ENCODE data around the gene S100PBP. TPM values are rescaled to one million over a fixed set of nuclear protein-coding genes. Genes with fewer than 3 reads are reported as not detected.
A peak's percentile ranks its signal among the peaks of the same experiment; 100 is the strongest.

Gene S100PBP
- total and polyA plus RNA-seq, 2 of the 4 experiments (the other 2 are of a cell fraction) = 13.9 to 20.3 TPM

- H2BK15ac ChIP-seq (ENCODE audit: low read depth, low read length) = no peak overlapping the region
- H3K4me3 ChIP-seq (ENCODE audit: insufficient read depth, low read depth, low read length) = no peak overlapping the region
- no peak overlapping the region for H4K5ac ChIP-seq (ENCODE audit: low read depth, low read length)
- no peak overlapping the region for H3K23ac ChIP-seq (ENCODE audit: low read depth, low read length)
- POLR2A ChIA-PET (ENCODE audit: unreplicated experiment) = no interaction called here
- H3K27ac ChIP-seq (ENCODE audit: insufficient read depth, low read length) = no peak overlapping the region
- no peaks in the 10 kb centered on the region for H4K20me1 ChIP-seq (ENCODE audit: insufficient read depth, low read length)
- dilution Hi-C loops (cut with HindIII; ENCODE audit: low sequenced_read_pairs, unreplicated experiment) = no loop called here
- H3K9me1 ChIP-seq (ENCODE audit: insufficient read depth, low read length) = peaks cover 6% of the 10 kb centered on the region; the same call in 1 of the 2 replicates
- no peak overlapping the region for H3K14ac ChIP-seq (replicated peaks; ENCODE audit: low read depth, low read length)
- peak overlapping the region; percentile 32 for H2AFZ ChIP-seq (replicated peaks; ENCODE audit: low read length, poor library complexity)
- H3K4me1 ChIP-seq (ENCODE audit: control insufficient read depth, insufficient read depth, low read length) = peaks cover 2% of the 10 kb centered on the region; the same call in 1 of the 2 replicates
- CTCF ChIA-PET = no interaction called here
- H3K4ac ChIP-seq (ENCODE audit: low read depth, low read length) = no peak overlapping the region
- ATAC-seq (ENCODE audit: low read depth) (no peak), DNase-seq (no peak)
- no peak overlapping the region for H2BK20ac ChIP-seq (ENCODE audit: low read depth, low read length)
- WGBS, 2 experiments (ENCODE audit: extremely low coverage in 2 of 2, insufficient read length in 1 of 2) = 100% methylated on average over 1 of the region's 7 CpGs; no CpG with 5 or more reads in 1 of the 2 experiments
- no peak overlapping the region for H2BK120ac ChIP-seq (ENCODE audit: low read depth, low read length)
- intact Hi-C loops (cut with micrococcal nuclease) = no loop called here
- no peak overlapping the region for H4K8ac ChIP-seq (ENCODE audit: low read depth in 2 of 2, low read length in 2 of 2)
- TF ChIP-seq RCOR1 (IDR thresholded peaks at IDR 0.05; ENCODE audit: insufficient replicate concordance, low read length) = no peak
- H3K18ac ChIP-seq (ENCODE audit: low read depth, low read length) = no peak overlapping the region
- no peak overlapping the region for H2AK5ac ChIP-seq (ENCODE audit: low read depth, low read length)
- no TSS peak for BruUV-seq (replicated peaks)
- H3K9ac ChIP-seq (ENCODE audit: low read depth, low read length) = no peak overlapping the region
- in situ Hi-C loops (cut with MboI; ENCODE audit: low sequenced_read_pairs) = no loop called here
- H3K36me3 ChIP-seq (ENCODE audit: control insufficient read depth, insufficient read depth, low read length) = peaks cover 1% of the 10 kb centered on the region; the same call in 1 of the 2 replicates
- H3K4me2 ChIP-seq (ENCODE audit: low read depth, low read length) = no peak overlapping the region
- H4K91ac ChIP-seq (ENCODE audit: insufficient read depth, low read depth, low read length) = no peak overlapping the region
- H3K56ac ChIP-seq (ENCODE audit: extremely low read depth, insufficient read depth, low read length) = no peak overlapping the region
- peaks cover 0 to 9% of the 10 kb centered on the region in 2 experiments; a peak in 1 of 4 replicates for H3K79me1 ChIP-seq (ENCODE audit: low read depth in 1 of 2, low read length in 2 of 2)
- H2BK5ac ChIP-seq (ENCODE audit: low read depth, low read length, poor library complexity, severe bottlenecking) = no peak overlapping the region
- no peak overlapping the region for H2AK9ac ChIP-seq (replicated peaks; ENCODE audit: low read depth, low read length, poor library complexity)
- H3K9me3 ChIP-seq (ENCODE audit: control insufficient read depth, insufficient read depth, low read length) = no peaks in the 10 kb centered on the region
- H3K27me3 ChIP-seq (ENCODE audit: control insufficient read depth, insufficient read depth, low read length) = peaks cover 5% of the 10 kb centered on the region
Observed at GRCh38 chr1:32899586-32900296, 82.3 kb downstream of the S100PBP start.
